Measurements from ENCODE around the gene EPB41L4A.
A peak's percentile ranks its signal among the peaks of the same experiment; 100 is the strongest.

DNA sequence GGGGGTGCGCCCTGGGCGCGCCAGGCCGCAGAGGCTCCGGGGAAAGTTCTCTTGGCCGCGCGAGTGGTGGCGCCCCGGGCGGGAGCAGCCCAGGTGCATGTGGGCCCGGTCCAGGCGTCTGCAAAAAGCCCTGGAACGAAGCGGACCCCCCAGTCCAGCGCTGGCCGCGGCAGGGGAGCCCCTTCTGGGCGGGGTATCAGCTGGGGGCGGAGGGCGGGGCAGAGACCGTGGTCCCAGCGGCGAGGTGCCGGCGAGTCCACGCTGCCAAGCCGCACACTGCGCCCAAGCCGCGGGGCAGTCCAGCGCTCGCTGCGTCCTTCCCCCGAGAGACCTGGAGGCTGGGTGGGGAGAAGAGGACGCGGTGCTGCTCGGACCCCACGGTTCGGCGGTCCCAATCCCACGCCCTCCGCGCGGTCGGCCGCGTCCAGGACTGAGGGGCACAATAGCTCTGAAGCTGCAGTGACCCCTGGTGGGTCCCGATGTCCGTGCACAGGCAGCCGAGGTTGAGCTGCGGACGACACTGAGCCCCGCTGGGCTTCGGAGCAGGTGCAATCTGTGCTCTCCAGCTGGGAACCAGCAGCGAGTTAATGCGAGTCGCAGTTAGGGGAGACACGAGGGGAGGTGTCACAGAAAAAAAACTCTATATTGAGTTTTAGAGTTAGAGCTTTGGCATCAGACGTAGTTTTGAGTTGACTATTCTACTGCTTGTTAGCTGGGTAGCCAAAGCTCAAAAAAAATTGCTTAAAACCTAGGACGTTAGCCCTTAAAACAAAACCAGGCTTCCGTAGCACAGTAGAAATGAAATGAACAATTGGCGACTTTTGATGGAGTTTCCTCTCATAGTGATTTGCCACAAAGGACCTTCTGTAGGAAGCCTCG lies 1.1 kb upstream of the EPB41L4A start:
- TF ChIP-seq, protein P1, sequence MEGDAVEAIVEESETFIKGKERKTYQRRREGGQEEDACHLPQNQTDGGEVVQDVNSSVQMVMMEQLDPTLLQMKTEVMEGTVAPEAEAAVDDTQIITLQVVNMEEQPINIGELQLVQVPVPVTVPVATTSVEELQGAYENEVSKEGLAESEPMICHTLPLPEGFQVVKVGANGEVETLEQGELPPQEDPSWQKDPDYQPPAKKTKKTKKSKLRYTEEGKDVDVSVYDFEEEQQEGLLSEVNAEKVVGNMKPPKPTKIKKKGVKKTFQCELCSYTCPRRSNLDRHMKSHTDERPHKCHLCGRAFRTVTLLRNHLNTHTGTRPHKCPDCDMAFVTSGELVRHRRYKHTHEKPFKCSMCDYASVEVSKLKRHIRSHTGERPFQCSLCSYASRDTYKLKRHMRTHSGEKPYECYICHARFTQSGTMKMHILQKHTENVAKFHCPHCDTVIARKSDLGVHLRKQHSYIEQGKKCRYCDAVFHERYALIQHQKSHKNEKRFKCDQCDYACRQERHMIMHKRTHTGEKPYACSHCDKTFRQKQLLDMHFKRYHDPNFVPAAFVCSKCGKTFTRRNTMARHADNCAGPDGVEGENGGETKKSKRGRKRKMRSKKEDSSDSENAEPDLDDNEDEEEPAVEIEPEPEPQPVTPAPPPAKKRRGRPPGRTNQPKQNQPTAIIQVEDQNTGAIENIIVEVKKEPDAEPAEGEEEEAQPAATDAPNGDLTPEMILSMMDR (IDR thresholded peaks at IDR 0.05; ENCODE audit: low read depth, low read length, poor library complexity, severe bottlenecking), result peak; percentile 38
- TF ChIP-seq EZH2phosphoT487 (IDR thresholded peaks at IDR 0.05; ENCODE audit: borderline replicate concordance, low read length), result no peak

All from DOHH2 (cell line).